CD4-positive, alpha-beta T cell treated with Interleukin-6 for 4 hours (primary cell): Measurements from ENCODE around the gene TPSD1.
"Not testable (repeated sequence)": the region's sequence is repeated elsewhere in the genome, so short reads cannot be mapped to it uniquely, and the experiment has no call there.

Experiments used
- DNase-seq: peaks from one replicate; pipeline ENCODE4 v3.0.0-alpha.2; 2020; ENCODE audit warnings: mixed read lengths

TPSD1 gene

DNA sequence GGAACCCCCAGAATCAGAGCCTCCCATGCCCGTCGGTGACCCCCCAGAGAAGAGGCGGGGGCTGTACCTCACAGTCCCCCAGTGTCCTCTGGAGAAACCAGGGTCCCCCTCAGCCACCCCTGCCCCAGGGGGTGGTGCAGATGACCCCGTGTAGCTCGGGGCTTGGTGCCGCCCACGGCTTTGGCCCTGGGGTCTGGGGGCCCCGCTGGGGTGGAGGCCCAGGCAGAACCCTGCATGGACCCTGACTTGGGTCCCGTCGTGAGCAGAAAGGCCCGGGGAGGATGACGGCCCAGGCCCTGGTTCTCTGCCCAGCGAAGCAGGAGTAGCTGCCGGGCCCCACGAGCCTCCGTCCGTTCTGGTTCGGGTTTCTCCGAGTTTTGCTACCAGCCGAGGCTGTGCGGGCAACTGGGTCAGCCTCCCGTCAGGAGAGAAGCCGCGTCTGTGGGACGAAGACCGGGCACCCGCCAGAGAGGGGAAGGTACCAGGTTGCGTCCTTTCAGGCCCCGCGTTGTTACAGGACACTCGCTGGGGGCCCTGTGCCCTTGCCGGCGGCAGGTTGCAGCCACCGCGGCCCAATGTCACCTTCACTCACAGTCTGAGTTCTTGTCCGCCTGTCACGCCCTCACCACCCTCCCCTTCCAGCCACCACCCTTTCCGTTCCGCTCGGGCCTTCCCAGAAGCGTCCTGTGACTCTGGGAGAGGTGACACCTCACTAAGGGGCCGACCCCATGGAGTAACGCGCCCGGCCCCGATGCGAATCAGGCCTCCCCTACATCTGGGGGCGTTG lies 34.8 kb upstream of the TPSD1 start:
- no peak for DNase-seq

- no peak for DNase-seq
Observed at GRCh38 chr16:1221628-1222552, 34.0 kb upstream of the TPSD1 start.

- no peak for DNase-seq
Observed at GRCh38 chr16:1222553-1223354, 33.1 kb upstream of the TPSD1 start.

DNA sequence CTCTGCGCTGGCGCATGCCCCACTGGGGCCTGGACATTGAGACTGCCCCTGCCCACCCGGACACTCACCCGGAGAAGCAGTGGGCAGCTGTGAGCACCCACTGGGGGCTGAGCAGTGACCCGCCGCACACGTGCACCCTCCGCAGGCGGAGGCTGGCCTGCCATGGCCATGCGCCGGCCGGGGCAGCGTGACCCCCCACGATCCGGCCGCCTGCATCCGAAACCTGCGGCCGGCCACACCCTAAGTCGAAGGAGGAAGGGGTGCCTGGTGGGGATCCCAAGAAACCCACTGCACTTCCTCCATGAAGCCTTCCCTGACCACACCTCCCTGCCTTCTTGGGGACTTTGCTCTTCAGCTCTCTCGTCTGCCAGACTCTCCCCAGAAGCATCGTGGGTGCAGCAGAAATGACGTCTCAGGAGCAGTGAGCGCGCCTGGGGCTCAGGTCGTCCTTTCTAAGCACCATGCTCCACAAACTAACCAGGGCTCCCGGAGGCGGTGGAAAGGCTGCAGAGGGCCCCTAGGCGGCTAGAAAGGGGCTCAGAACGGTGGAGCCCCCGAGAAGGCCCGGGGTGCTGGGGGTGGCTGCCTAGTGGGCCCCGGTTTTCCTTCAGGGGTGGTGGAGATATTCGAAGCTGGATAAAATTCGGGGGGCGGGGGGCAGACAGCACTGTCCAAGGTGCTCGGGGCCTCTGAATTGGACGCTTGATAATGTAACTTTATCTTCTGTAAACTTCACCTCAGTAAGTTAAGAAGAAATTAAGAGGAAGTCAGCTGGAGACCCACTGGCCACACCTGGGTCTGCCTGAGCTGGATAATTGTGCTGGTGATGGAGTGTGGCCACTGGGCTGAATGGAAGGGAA lies 32.3 kb upstream of the TPSD1 start:
- DNase-seq: no peak

DNA sequence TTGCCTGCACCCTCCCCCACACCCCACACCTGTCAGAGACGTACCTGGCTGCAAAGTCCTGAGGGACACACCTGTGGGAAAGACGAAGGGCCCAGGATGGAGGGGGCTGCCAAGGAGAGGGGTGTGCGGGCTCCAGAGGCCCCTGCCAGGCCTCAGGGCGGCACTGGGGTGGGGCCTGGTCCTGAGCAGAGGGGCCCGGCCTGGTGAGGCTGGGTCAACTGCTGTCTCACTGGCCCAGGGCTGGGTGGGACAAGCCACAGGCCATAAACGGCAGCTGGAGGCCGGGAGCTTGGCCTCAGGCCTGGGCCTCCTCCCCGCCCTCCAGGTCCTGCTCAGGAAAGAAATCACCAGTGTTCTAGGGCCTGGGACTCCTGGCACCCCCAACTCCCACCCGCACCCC lies 31.3 kb upstream of the TPSD1 start:
- DNase-seq: no peak

DNA sequence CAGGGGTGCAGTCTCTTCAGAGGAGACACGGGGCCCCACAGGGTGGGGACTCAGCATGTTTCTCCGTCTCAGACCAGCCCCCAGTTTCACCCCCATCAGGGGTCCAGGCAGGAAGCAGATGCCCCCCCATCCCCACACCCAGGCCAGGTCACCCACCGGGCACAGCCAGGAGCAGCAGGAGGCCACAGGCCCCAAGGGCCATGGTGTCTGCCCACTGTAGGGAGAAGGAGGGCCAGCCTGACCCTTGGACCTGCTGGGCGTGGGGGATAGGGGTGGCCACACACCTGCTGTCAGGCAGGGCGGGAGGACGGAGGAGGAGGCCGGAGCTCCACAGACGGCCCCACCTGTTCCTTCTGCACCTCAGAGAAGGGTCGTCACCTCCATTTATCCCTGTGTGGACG lies 30.8 kb upstream of the TPSD1 start, which contains the start of gene TPSG1:
Gene TPSG1 (minus strand): TSS at position 218 of the 401 bp plus-strand sequence. CDS start 16 bp downstream, at position 202.
- DNase-seq: no peak

GRCh38 chr16:1225728-1226311 lies 30.0 kb upstream of the TPSD1 start:
- DNase-seq: not testable (repeated sequence)

DNA sequence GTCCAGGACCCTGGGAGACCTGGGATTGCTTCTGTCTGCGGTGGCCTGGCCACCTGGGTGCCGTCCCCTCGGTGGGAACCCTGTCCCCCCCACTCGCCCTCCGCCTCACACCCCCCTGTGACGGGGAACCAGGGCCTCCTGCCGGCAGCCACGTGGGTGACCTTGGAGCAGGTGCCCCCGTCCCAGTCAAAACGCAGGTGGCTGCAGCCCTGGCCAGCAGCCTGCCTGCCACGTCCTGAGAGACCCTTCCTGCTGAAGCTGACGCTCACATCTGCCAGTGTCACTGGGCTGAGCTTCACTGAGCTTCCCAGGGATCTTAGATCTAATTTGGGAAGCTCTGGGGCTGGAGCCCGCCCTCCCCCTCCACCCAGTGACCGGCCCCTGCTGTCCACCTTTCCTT lies 29.2 kb upstream of the TPSD1 start:
- not testable (repeated sequence) for DNase-seq

DNA sequence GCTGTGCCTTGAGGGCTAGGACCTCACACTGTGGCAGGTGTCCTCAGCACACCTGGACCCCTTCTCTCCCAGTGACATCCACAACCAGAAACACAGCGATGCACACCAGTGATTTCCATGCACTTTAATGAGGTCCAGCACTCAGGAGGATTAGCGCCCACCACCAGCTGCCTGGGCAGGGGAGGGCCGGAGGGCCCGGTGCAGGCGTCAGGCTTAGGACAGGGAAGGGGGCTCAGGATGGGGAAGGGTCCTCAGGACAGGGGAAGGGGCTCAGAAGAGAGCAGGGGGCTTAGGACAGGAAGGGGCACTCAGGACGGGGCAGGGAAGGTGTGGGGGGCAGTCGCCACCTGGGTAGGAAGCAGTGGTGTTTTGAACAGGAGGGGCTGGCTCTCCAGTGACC lies 27.6 kb upstream of the TPSD1 start:
- not testable (repeated sequence) for DNase-seq

DNA sequence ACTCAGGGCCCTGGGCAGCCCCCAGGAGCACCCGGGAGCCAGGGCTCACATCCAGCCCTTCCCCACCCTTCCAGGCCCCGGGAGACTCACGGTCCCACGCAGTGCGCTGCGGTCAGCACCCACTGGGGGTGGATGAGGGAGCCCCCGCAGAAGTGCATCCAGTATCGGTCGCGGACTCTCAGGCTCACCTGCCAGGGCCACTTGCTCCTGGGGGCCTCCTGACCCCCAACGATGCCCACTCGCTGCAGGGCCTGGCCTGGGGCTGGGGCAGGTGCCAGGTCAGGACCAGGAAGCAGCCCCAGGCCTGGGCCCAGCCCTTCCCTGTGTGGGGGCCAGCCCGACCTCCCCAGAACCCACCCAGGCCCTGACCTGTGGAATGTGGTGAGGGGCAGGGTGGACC lies 26.4 kb upstream of the TPSD1 start:
- not testable (repeated sequence) for DNase-seq

DNA sequence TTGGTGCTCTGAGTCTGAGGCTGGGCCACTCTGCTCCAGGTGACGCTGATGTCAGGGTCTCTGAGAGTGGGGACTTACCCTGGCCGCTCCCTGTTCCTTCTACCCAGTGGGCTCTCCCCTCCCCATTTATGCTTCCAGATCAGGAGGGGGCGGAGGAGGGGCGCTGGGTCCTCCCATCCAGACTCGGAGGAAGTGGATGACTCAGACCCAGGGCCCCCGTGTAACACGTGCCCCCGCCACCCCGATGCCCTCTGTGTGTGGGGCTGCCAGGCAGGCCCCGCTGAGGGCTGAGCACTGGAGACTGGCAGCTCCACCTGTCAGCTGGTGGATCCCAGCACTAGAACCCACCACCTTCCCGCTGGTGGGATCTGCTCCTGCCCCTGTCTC lies 25.8 kb upstream of the TPSD1 start, which contains the start of gene TPSB2:
Gene TPSB2 (minus strand): TSS at position 101 of the 387 bp plus-strand sequence. CDS start 233 bp downstream, outside the sequence.
- not testable (repeated sequence) for DNase-seq

- not testable (repeated sequence) for DNase-seq
Observed at GRCh38 chr16:1230471-1231212, 25.2 kb upstream of the TPSD1 start.

- DNase-seq: not testable (repeated sequence)
Observed at GRCh38 chr16:1231301-1231700, 24.6 kb upstream of the TPSD1 start.

DNA sequence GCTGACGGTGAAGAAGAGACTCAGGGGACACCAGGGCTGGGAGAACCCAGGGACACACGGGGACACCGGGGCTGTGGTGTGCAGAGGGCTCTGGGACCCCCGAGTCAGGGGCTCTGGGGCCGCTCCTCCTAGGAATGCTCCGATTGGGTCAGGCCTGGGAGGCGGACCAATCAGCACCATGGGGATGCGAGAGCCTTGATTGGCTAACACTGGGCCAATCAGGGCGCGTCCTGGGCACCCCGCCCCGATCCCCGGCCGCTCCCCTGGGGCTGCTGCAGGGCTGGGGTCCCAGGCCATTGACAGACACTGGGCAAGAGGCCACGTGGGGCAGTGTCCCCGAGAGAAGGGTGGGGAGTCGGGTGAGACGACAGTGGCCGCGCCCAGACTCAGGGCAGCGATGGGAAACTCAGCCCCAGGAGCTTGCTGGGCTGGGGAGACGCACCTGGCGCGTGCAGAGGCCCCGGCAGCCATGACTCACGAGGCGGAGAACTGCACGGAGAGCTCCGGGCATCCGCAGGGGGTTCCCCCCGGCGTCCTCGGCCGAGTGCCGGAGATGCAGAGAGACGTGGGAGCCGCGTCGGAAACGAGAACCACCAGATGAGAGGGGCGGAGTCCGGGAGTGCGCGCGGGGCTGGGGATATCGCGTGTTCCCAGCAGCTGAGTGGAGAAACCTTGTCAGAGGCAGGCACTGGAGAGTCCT lies 23.7 kb upstream of the TPSD1 start:
- not testable (repeated sequence) for DNase-seq

GRCh38 chr16:1236659-1237058 lies 19.2 kb upstream of the TPSD1 start:
- not testable (repeated sequence) for DNase-seq

DNA sequence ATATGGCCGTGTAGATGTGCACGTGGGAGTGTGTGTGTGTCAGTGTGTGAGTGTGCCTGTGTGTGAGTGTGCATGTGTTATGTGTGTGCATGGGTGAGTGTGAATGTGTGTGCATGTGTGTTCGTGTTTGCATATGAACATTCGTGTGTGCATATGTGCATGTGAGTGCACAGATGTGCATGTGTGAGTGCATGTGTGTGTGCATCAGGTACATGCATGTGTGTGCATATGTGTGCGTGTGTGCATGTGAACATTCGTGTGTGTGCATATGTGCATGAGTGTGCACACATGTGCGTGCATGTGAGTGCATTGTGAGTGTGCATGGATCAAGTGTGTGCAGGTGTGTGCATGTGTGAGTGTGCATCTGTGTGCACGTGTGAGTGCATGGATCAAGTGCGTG lies 17.9 kb upstream of the TPSD1 start:
- no peak for DNase-seq

- not testable (repeated sequence) for DNase-seq
Observed at GRCh38 chr16:1238909-1239308, 17.0 kb upstream of the TPSD1 start.

GRCh38 chr16:1239575-1239974 lies 16.3 kb upstream of the TPSD1 start:
- DNase-seq: not testable (repeated sequence)

GRCh38 chr16:1240436-1240835 lies 15.4 kb upstream of the TPSD1 start, which contains the start of gene TPSAB1:
TPSAB1 (plus strand) TSS chr16:1240705; CDS start chr16:1240939, 234 bp downstream.
- not testable (repeated sequence) for DNase-seq

GRCh38 chr16:1241081-1241480 lies 14.8 kb upstream of the TPSD1 start:
- DNase-seq: not testable (repeated sequence)
